Adipocyte (in vitro differentiated cells): ENCODE data around the gene PIGU.

ENCODE experiments used
- DNase-seq: peaks from one replicate; pipeline ENCODE4 v3.0.0-alpha.2; 2015; ENCODE audit warnings: low read depth
- H3K27me3 ChIP-seq: replicated peaks from 2 replicates; pipeline ENCODE4 v1.7.0; 2013; ENCODE audit warnings: mild to moderate bottlenecking, low read length, moderate library complexity; ENCODE audit not compliant: control insufficient read depth, insufficient read depth
- H3K36me3 ChIP-seq: 2 replicates; pipeline ENCODE4 v1.7.0; 2013; ENCODE audit warnings: low read length, mild to moderate bottlenecking, moderate library complexity; ENCODE audit not compliant: control insufficient read depth, insufficient read depth, severe bottlenecking
- H3K4me1 ChIP-seq: 2 replicates; pipeline ENCODE4 v1.7.0; 2013; ENCODE audit warnings: mild to moderate bottlenecking, low read length, moderate library complexity; ENCODE audit not compliant: control insufficient read depth, insufficient read depth
- H3K4me3 ChIP-seq: 2 replicates; pipeline ENCODE4 v1.7.0; 2013; ENCODE audit warnings: mild to moderate bottlenecking, low read length, moderate library complexity
- H3K9ac ChIP-seq: 2 replicates; pipeline ENCODE4 v1.7.0; 2013; ENCODE audit warnings: mild to moderate bottlenecking, low read length, moderate library complexity
- H3K9me3 ChIP-seq: 2 replicates; pipeline ENCODE4 v1.7.0; 2013; ENCODE audit warnings: mild to moderate bottlenecking, low read length, moderate library complexity; ENCODE audit not compliant: control insufficient read depth

The PIGU gene

DNA sequence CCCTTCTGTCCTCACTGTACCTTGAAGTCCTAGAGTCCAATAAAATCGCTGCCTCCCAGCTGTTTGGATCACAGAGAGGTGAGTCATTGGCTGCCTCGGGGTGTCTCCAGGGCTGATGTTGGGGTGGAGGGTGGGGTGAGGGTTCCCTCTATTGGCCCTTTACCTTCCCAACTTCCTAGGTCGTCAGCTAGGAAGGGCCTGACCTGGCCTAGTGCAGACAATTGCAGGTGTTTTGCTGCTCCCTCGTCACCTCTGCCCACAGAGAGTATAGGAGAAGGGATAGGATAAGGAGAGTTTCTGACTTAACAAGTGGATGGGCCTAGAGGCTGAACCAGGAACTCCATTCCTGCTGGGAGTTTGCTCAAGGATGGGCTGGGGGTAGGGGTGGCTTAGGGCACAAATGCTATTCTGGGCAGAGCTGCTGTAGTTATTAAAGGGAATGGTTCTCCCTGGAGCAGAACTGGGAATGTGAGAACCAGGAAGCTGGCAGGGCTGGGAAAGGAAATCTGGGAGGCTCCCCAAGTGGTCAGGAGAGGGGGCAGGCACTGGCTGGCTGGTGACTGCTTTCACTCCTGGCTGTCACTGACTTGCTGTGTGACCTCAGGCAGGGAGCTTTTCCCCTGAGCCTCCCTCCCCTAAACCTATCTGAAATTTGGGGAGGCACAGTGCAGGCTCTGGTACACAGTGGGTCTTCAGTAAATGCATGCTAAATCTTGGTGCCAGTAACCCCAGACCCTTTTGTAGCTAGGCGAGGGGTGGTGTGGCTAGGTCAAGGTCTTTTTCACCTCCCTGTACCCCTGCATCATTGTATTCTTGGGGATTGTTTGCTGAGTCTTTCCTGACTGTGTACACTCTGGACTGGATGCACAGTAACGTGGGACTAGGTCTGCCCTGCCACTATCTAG is 28.8 kb upstream of the PIGU start:
- H3K9ac ChIP-seq: peak overlapping the region; percentile 92
- DNase-seq: peak; percentile 71
- peaks cover 33% of the 10 kb centered on the region for H3K4me1 ChIP-seq
- peaks cover 9% of the 10 kb centered on the region for H3K27me3 ChIP-seq
- no peaks in the 10 kb centered on the region for H3K9me3 ChIP-seq
- peak overlapping the region; percentile 94 for H3K4me3 ChIP-seq
- H3K36me3 ChIP-seq: no peaks in the 10 kb centered on the region

DNA sequence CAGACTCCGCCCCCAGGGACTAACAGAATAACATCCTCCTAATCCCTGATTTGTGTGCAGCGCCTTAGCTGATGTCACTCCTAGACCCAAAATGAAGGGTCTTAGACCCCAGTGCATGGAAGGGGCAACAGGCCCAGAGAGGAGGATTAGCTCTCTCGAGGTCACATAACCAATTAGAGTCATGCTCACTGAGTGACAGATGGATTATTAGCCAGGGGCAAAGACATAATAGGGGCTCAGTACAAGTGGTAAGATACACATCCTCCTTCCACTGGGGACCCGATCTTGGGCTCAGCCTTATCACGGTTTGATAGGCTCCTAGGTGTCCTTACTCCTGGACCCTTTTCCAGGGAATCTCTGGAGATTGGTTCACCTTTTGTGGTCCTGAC is 28.1 kb upstream of the PIGU start:
- peak overlapping the region; percentile 92 for H3K9ac ChIP-seq
- H3K9me3 ChIP-seq: no peaks in the 10 kb centered on the region
- no peaks in the 10 kb centered on the region for H3K36me3 ChIP-seq
- DNase-seq: no peak
- peak overlapping the region; percentile 94 for H3K4me3 ChIP-seq
- H3K4me1 ChIP-seq: peaks cover 33% of the 10 kb centered on the region
- peaks cover 9% of the 10 kb centered on the region for H3K27me3 ChIP-seq

DNA sequence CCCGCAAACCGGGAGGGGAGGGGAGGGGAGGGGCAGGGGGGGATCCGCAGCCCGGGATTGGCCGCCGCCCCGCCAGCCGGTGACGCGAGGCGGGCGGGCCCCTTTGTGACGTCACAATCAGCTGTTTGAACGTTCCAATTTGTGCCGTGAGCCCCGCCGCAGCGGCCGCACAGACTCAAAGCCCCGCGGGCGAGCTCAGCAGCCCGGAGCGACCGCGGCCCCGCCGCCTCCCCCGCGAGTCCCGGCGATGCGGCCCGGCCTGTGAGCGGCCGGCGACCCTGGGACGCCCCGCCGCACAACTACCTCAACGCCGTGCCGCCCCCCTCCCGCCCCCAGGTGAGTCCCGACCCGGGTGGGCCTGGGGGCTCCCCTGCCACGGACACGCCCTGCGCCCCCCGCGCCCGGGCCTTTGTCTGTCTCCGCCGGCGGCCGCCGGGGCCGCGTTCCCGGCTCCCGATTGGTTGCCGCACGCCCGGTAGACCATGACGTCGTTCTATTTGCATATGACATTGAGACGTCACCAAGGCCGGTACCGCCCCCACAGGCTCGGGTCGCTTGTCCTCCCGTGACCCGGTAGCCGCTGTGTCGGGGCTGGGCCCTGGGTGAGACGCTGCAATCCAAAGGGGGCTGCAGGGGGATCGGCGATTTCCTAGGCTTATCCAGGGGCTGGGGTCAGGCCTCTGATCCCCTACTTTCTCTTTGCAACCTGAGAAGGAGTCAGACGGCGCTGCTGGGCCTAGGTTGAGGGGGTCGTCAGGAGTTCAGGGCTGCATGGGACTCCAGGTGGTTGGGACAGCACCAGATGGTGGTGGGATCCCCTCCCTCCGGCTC is 27.5 kb upstream of the PIGU start, which contains the start of gene TP53INP2:
Gene TP53INP2, plus strand, starts transcription at position 168 of the 831 bp plus-strand sequence. CDS start 4,396 bp downstream, outside the sequence.
- H3K36me3 ChIP-seq: no peaks in the 10 kb centered on the region
- H3K9ac ChIP-seq: peak within 1 kb of the TSS; percentile 92
- H3K4me3 ChIP-seq: peak within 1 kb of the TSS; percentile 94
- no peaks in the 10 kb centered on the region for H3K9me3 ChIP-seq
- peaks cover 9% of the 10 kb centered on the region for H3K27me3 ChIP-seq
- peak; percentile 97 for DNase-seq
- peaks cover 33% of the 10 kb centered on the region for H3K4me1 ChIP-seq

DNA sequence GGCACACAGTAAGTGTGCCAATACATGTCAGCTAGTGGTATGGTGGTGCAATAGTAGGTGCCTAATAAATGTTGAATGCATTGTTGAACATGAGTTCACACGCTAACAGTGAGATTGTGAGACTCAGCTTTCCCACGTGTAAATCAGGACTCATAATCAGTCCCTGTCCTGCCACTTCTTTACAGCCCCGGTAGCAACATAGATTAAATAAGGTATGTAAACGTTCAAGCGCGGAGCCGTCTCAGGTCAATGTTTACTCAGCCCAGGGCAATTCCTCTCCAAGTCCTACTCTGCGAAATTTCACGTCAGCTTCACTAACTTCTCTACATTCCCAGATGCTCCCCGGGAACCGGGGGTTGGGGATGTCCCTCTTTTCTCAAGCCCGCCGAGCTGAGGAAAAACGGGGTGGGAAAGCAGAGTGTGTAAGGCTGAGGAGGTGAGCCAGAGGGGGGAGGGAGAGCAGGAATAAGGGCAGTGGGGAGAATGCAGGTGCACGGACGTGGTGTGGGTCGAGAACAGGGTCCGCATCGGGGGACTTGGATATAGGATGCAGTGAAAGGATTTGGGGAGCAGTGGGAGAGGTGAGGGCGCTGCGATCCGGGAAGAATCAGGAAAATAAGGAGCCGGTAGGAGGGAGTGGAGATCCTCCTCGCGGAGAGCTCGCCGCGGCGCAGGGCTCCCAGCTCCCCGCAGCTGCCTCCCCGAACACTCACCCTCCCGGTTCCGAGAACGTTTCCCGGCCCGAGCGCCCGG is 26.7 kb upstream of the PIGU start:
- Histone ChIP-seq H3K4me1 (peaks cover 33% of the 10 kb centered on the region), H3K36me3 (no peaks in the 10 kb centered on the region), H3K9me3 (no peaks in the 10 kb centered on the region), H3K4me3 (peak overlapping the region; percentile 94), H3K27me3 (peaks cover 9% of the 10 kb centered on the region), H3K9ac (peak overlapping the region; percentile 90)
- DNase-seq: peak; percentile 70

DNA sequence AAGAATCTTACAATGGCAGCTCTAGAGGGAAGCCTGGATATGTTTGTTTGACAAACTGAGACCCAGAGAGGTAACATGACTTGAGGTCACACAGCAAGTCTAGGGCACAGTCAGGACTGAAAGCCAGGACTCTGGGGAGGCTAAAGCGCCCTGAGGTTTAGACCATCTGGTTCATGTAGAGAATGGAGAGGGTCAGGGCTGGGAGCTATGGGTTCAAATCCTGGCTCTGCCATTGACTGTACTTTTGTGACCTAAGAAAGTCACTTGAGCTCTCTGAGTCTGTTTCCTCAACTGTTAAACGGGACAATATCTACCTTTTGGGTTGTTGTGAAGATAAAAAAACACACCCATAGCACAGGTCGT is 26.1 kb upstream of the PIGU start:
- no peaks in the 10 kb centered on the region for H3K36me3 ChIP-seq
- peaks cover 28% of the 10 kb centered on the region for H3K4me1 ChIP-seq
- no peak for DNase-seq
- peak overlapping the region; percentile 94 for H3K4me3 ChIP-seq
- H3K9ac ChIP-seq: peak overlapping the region; percentile 90
- no peaks in the 10 kb centered on the region for H3K9me3 ChIP-seq
- peaks cover 9% of the 10 kb centered on the region for H3K27me3 ChIP-seq

DNA sequence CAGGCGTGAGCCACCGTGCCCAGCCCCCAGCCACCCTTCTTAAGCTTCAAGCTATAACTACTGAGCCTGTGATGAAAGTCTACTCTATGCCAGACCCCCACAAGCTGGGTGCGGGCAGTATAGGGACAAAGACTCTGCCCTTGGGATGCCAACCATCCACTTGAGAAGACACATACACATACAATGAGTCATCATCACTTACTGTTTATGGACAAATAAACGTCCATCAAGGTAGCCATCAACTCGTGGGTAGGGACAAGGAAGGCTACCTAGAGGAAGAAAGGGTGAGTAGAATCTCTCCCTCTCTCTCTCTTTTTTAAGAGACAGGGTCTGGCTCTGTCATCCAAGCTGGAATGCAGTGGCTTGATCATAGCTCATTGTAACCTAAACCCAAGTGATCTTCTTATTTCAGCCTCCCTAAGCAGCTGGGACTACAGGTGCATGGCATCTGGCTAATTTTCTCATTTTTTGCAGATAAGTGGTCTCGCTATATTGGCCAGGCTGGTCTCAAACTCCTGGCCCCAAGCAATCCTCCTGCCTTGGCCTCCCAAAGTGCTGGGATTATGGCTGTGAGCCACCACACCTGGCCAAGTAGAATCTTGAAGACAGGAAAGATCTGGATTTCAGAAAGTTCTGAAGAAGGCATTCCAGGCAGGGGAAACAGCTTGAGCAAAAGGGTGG is 24.7 kb upstream of the PIGU start:
- H3K27me3 ChIP-seq: peaks cover 9% of the 10 kb centered on the region
- no peak overlapping the region for H3K9ac ChIP-seq
- DNase-seq: no peak
- no peaks in the 10 kb centered on the region for H3K36me3 ChIP-seq
- H3K4me3 ChIP-seq: no peak overlapping the region
- peaks cover 25% of the 10 kb centered on the region for H3K4me1 ChIP-seq
- no peaks in the 10 kb centered on the region for H3K9me3 ChIP-seq

DNA sequence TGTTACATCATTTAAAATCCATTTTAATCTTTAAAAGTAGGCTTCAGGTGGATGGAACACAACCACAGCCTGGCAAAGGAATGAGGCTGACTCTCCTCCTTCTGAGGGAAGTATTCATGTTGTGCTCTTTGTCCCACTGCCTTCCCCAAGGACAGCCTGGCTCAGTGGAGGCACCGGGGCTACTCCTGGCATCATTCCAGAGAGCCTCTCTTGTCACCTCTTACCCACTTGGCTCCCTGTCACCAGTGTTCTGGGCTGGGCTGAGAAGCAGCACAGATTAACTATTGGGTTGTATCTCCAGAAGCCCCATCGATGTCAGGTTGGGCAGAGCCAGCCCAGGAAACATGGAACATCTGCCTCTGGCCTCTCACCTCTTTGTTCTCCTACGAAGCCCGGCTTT is 16.5 kb upstream of the PIGU start:
- no peaks in the 10 kb centered on the region for H3K36me3 ChIP-seq
- H3K27me3 ChIP-seq: no peaks in the 10 kb centered on the region
- H3K9me3 ChIP-seq: no peaks in the 10 kb centered on the region
- no peak overlapping the region for H3K9ac ChIP-seq
- DNase-seq: no peak
- H3K4me1 ChIP-seq: no peaks in the 10 kb centered on the region
- H3K4me3 ChIP-seq: no peak overlapping the region

DNA sequence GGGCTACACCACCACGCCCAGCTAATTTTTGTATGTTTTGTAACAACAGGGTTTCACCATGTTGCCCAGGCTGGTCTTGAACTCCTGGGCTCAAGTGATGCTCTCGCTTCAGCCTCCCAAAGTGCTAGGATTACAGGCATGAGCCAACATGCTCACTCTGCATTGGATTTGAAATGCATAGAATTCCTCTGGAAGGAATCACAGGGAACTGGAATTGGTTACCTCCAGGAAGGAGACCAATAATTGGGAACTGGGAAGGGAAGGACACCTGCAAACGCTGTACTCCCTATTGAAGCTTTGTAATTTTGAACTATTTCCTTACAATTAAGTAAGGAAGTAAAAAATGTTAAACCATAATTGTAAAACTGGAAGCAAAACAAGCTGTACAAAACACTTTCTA is 14.9 kb upstream of the PIGU start:
- Histone ChIP-seq H3K9ac (no peak overlapping the region), H3K4me1 (no peaks in the 10 kb centered on the region), H3K27me3 (no peaks in the 10 kb centered on the region), H3K36me3 (no peaks in the 10 kb centered on the region), H3K4me3 (no peak overlapping the region), H3K9me3 (no peaks in the 10 kb centered on the region)
- no peak for DNase-seq

DNA sequence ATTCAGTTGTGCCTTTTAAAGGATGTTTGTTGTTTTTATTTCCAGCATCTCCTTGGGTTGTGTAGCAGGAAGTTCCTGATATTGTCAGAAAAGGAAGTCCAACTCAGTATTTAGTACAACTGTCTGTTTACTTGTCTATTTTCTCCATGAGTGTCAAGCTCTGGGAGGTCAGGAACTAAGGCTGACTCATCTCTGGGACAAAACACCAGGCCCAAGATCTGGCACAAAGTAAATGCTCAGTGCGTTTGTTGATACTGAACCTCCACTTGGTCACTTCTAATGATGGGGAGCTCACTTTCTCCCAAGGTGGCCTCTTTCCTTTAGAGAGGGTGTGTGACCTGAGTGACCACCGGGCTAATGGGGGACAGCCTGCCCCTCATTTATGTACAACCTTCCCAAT is 12.6 kb upstream of the PIGU start:
- Histone ChIP-seq H3K27me3 (no peaks in the 10 kb centered on the region), H3K9ac (no peak overlapping the region), H3K4me1 (no peaks in the 10 kb centered on the region), H3K36me3 (no peaks in the 10 kb centered on the region), H3K4me3 (no peak overlapping the region), H3K9me3 (no peaks in the 10 kb centered on the region)
- no peak for DNase-seq

DNA sequence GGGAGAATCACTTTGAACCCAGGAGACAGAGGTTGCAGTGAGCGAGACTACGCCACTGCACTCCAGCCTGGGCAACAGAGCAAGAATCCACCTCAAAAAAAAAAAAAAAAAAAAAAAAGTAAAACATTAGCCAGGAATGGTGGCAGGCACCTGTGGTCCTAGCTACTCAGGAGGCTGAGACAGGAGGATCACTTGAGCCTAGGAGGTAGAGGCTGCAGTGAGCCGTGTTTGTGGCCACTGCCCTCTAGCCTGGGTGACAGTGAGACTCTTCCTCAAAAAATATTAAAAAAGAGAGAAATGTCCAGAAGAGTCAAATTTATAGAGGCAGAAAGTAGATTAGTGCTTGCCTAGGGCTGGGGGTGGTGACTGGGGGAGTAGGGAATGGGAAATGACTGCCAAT is 6.8 kb upstream of the PIGU start:
- Histone ChIP-seq H3K9me3 (no peaks in the 10 kb centered on the region), H3K36me3 (no peaks in the 10 kb centered on the region), H3K4me1 (no peaks in the 10 kb centered on the region), H3K9ac (no peak overlapping the region), H3K4me3 (no peak overlapping the region), H3K27me3 (no peaks in the 10 kb centered on the region)
- DNase-seq: no peak
